ENCODE measurements around the gene TENM3. TPM values are rescaled to one million over a fixed set of nuclear protein-coding genes. Genes with fewer than 3 reads are reported as not detected.

The TENM3 gene
- polyA plus RNA-seq, 1 of the 3 experiments (the other 2 are of a cell fraction) = 10.4 TPM

GRCh38 chr4:182502064-182502463 is 258.9 kb downstream of the TENM3 start:
- CTCF ChIA-PET = interaction anchor here (1.4 kb wide), 1 partner anchor 10 kb away, joined by 3 read pairs; no protein-coding TSS in a partner anchor
- POLR2A ChIA-PET = no interaction called here
- no peak overlapping the region for H3K27ac ChIP-seq (ENCODE audit: low read depth in 2 of 2, low read length in 1 of 2)
- H3K36me3 ChIP-seq (replicated peaks in 1 of 2; ENCODE audit: control insufficient read depth in 1 of 2, insufficient read depth in 2 of 2, low read length in 1 of 2) = no peaks in the 10 kb centered on the region
- no peaks in the 10 kb centered on the region for H3K4me1 ChIP-seq (ENCODE audit: control insufficient read depth in 1 of 2, insufficient read depth in 2 of 2, low read depth in 1 of 2, low read length in 1 of 2)
- TF ChIP-seq FOXJ3 (CRISPR knock-in tag; IDR thresholded peaks at IDR 0.05) (no peak), MXI1 (IDR thresholded peaks at IDR 0.05; ENCODE audit: low read depth, low read length) (no peak), ELF1 (IDR thresholded peaks at IDR 0.05) (no peak), TEAD4 (IDR thresholded peaks at IDR 0.05; ENCODE audit: borderline replicate concordance, insufficient read depth) (no peak), USF2 (IDR thresholded peaks at IDR 0.05; ENCODE audit: borderline replicate concordance, low read depth, low read length) (no peak), TAF1 (IDR thresholded peaks at IDR 0.05; ENCODE audit: borderline replicate concordance, low read depth, low read length) (no peak), IRF3 (IDR thresholded peaks at IDR 0.05; ENCODE audit: low read depth, low read length) (no peak), EP300 (IDR thresholded peaks at IDR 0.05; ENCODE audit: borderline replicate concordance in 1 of 2, low read depth in 1 of 2, low read length in 1 of 2) (no peak), PBX3 (IDR thresholded peaks at IDR 0.05) (no peak), FOSL2 (IDR thresholded peaks at IDR 0.05; ENCODE audit: borderline replicate concordance, low read depth) (no peak)
- TF ChIP-seq, protein P1, sequence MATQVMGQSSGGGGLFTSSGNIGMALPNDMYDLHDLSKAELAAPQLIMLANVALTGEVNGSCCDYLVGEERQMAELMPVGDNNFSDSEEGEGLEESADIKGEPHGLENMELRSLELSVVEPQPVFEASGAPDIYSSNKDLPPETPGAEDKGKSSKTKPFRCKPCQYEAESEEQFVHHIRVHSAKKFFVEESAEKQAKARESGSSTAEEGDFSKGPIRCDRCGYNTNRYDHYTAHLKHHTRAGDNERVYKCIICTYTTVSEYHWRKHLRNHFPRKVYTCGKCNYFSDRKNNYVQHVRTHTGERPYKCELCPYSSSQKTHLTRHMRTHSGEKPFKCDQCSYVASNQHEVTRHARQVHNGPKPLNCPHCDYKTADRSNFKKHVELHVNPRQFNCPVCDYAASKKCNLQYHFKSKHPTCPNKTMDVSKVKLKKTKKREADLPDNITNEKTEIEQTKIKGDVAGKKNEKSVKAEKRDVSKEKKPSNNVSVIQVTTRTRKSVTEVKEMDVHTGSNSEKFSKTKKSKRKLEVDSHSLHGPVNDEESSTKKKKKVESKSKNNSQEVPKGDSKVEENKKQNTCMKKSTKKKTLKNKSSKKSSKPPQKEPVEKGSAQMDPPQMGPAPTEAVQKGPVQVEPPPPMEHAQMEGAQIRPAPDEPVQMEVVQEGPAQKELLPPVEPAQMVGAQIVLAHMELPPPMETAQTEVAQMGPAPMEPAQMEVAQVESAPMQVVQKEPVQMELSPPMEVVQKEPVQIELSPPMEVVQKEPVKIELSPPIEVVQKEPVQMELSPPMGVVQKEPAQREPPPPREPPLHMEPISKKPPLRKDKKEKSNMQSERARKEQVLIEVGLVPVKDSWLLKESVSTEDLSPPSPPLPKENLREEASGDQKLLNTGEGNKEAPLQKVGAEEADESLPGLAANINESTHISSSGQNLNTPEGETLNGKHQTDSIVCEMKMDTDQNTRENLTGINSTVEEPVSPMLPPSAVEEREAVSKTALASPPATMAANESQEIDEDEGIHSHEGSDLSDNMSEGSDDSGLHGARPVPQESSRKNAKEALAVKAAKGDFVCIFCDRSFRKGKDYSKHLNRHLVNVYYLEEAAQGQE (IDR thresholded peaks at IDR 0.05; ENCODE audit: low read depth, low read length) = no peak
- no peaks in the 10 kb centered on the region; the same call in 1 of the 2 replicates for H3K79me2 ChIP-seq (ENCODE audit: insufficient read depth)
- H3K4me3 ChIP-seq (ENCODE audit: low read depth in 2 of 2, low read length in 1 of 2) = no peak overlapping the region
- WGBS (ENCODE audit: low lambda C conversion rate) = 85% methylated on average over 5 of the region's 5 CpGs
- no peaks in the 10 kb centered on the region for H3K27me3 ChIP-seq (ENCODE audit: insufficient read depth)
- no peak for DNase-seq
- no peak overlapping the region for H2AFZ ChIP-seq (ENCODE audit: low read depth)
- H3K4me2 ChIP-seq = no peak overlapping the region
- H3F3A ChIP-seq (replicated peaks; ENCODE audit: insufficient read depth) = no peaks in the 10 kb centered on the region
- no peak overlapping the region for H3K9ac ChIP-seq
- H3K9me2 ChIP-seq = no peaks in the 10 kb centered on the region
- H4K20me1 ChIP-seq (ENCODE audit: insufficient read depth) = no peaks in the 10 kb centered on the region
- H3K9me3 ChIP-seq = no peaks in the 10 kb centered on the region
